H9 (cell line): ENCODE measurements around the gene CHCHD6. TPM values are rescaled to one million over a fixed set of nuclear protein-coding genes. Genes with fewer than 3 reads are reported as not detected.

ENCODE experiments used
- DNase-seq: peaks from one replicate; pipeline ENCODE4 v3.0.0-alpha.2; 2017
- H2AFZ ChIP-seq: one replicate; pipeline ENCODE4 v1.6.1; 2013; ENCODE audit warnings: mild to moderate bottlenecking, low read length, control low read depth, moderate library complexity
- H2AK5ac ChIP-seq: 2 replicates; pipeline ENCODE4 v1.6.1; 2013; ENCODE audit warnings: low read length, control low read depth, mixed read lengths; ENCODE audit not compliant: insufficient read length
- H2BK120ac ChIP-seq: one replicate; pipeline ENCODE4 v1.6.1; 2013; ENCODE audit warnings: low read depth, mild to moderate bottlenecking, low read length, control low read depth, inconsistent platforms; ENCODE audit not compliant: poor library complexity, severe bottlenecking
- H2BK12ac ChIP-seq: 2 replicates; pipeline ENCODE4 v1.6.1; 2013; ENCODE audit warnings: low read length, control low read depth, mixed read lengths, low read depth; ENCODE audit not compliant: insufficient read length
- H2BK15ac ChIP-seq: 2 replicates; pipeline ENCODE4 v1.6.1; 2013; ENCODE audit warnings: low read depth, low read length, control low read depth
- H2BK20ac ChIP-seq: one replicate; pipeline ENCODE4 v1.6.1; 2013; ENCODE audit warnings: low read depth, mild to moderate bottlenecking, low read length, control low read depth, inconsistent platforms; ENCODE audit not compliant: poor library complexity, severe bottlenecking
- H2BK5ac ChIP-seq: 2 replicates; pipeline ENCODE4 v1.6.1; 2013; ENCODE audit warnings: low read length, control low read depth, mixed read lengths; ENCODE audit not compliant: insufficient read length
- H3K14ac ChIP-seq: 2 replicates; pipeline ENCODE4 v1.6.1; 2013; ENCODE audit warnings: low read length, control low read depth; ENCODE audit not compliant: insufficient read depth
- H3K18ac ChIP-seq: 2 replicates; pipeline ENCODE4 v1.6.1; 2013; ENCODE audit warnings: low read depth, mild to moderate bottlenecking, mixed read lengths, low read length, control low read depth; ENCODE audit not compliant: insufficient read length
- H3K23ac ChIP-seq: 2 replicates; pipeline ENCODE4 v1.6.1; 2013; ENCODE audit warnings: low read length, control low read depth, mixed read lengths, low read depth; ENCODE audit not compliant: insufficient read length
- H3K23me2 ChIP-seq: 2 replicates; pipeline ENCODE4 v1.6.1; 2013; ENCODE audit warnings: low read depth, mild to moderate bottlenecking, mixed read lengths, low read length, control low read depth; ENCODE audit not compliant: insufficient read length, poor library complexity, severe bottlenecking
- H3K27ac ChIP-seq: 2 replicates; pipeline ENCODE4 v1.5.1; 2013; ENCODE audit warnings: low read length, control low read depth, mixed read lengths, low read depth; ENCODE audit not compliant: insufficient read length
- H3K27me3 ChIP-seq: 2 replicates; pipeline ENCODE4 v1.6.1; 2013; ENCODE audit warnings: low read length, control low read depth, inconsistent platforms; ENCODE audit not compliant: insufficient read depth
- H3K4ac ChIP-seq: 2 replicates; pipeline ENCODE4 v1.6.1; 2013; ENCODE audit warnings: low read depth, mild to moderate bottlenecking, control low read depth, inconsistent platforms, low read length, moderate library complexity
- H3K4me1 ChIP-seq: 2 replicates; pipeline ENCODE4 v1.6.1; 2013; ENCODE audit warnings: low read length, control low read depth, inconsistent platforms; ENCODE audit not compliant: insufficient read depth
- H3K4me2 ChIP-seq: 2 replicates; pipeline ENCODE4 v1.6.1; 2013; ENCODE audit warnings: low read length, control low read depth, mixed read lengths; ENCODE audit not compliant: insufficient read length, insufficient read depth
- H3K56ac ChIP-seq: 2 replicates; pipeline ENCODE4 v1.6.1; 2013; ENCODE audit warnings: low read depth, mild to moderate bottlenecking, mixed read lengths, low read length, control low read depth; ENCODE audit not compliant: insufficient read length
- H3K79me1 ChIP-seq: 2 replicates; pipeline ENCODE4 v1.6.1; 2013; ENCODE audit warnings: low read depth, mild to moderate bottlenecking, moderate library complexity, low read length, control low read depth, inconsistent platforms; ENCODE audit not compliant: insufficient read depth, poor library complexity, severe bottlenecking
- H3K79me2 ChIP-seq: 2 replicates; pipeline ENCODE4 v1.6.1; 2013; ENCODE audit warnings: low read length, control low read depth, inconsistent platforms; ENCODE audit not compliant: insufficient read depth
- H3K9ac ChIP-seq: 2 replicates; pipeline ENCODE4 v1.6.1; 2013; ENCODE audit warnings: low read length, control low read depth, mixed read lengths; ENCODE audit not compliant: insufficient read length; ENCODE audit errors: extremely low read depth
- H3K9me3 ChIP-seq: one replicate; pipeline ENCODE4 v1.6.1; 2013; ENCODE audit warnings: low read depth, low read length, inconsistent platforms; ENCODE audit not compliant: control insufficient read depth
- H3T11ph ChIP-seq: one replicate; pipeline ENCODE4 v1.6.1; 2013; ENCODE audit warnings: mild to moderate bottlenecking, low read length, control low read depth, inconsistent platforms
- H4K20me1 ChIP-seq: one replicate; pipeline ENCODE4 v1.6.1; 2013; ENCODE audit not compliant: control insufficient read depth, insufficient read length, insufficient read depth
- H4K5ac ChIP-seq: 2 replicates; pipeline ENCODE4 v1.6.1; 2013; ENCODE audit warnings: low read depth, mild to moderate bottlenecking, mixed read lengths, low read length, control low read depth; ENCODE audit not compliant: insufficient read length
- H4K8ac ChIP-seq: replicated peaks from 2 replicates; pipeline ENCODE4 v1.6.1; 2013; ENCODE audit warnings: low read length, control low read depth, mixed read lengths, low read depth; ENCODE audit not compliant: insufficient read length
- H4K91ac ChIP-seq: 2 replicates; pipeline ENCODE4 v1.6.1; 2013; ENCODE audit warnings: low read depth, mild to moderate bottlenecking, moderate library complexity, mixed read lengths, low read length, control low read depth; ENCODE audit not compliant: insufficient read length
- H3K27ac Mint-ChIP-seq, 3 experiments: 2 replicates in 2 of 3; 3 replicates in 1 of 3; pipeline ENCODE4 v1.8.0; 2020 to 2021; ENCODE audit warnings: mixed read lengths in 3 of 3, mild to moderate bottlenecking in 1 of 3, moderate library complexity in 1 of 3
- H3K27me3 Mint-ChIP-seq: 2 replicates; pipeline ENCODE4 v1.8.0; 2021; ENCODE audit warnings: low read depth, mild to moderate bottlenecking, moderate library complexity, mixed read lengths
- H3K36me3 Mint-ChIP-seq, 3 experiments: 2 replicates in 2 of 3; 3 replicates in 1 of 3; pipeline ENCODE4 v1.8.0; 2020 to 2021; ENCODE audit warnings: low read depth in 3 of 3, mixed read lengths in 3 of 3; ENCODE audit not compliant: insufficient read depth in 1 of 3
- H3K4me1 Mint-ChIP-seq, 2 experiments: 2 replicates each; pipeline ENCODE4 v1.8.0; 2020; ENCODE audit warnings: mixed read lengths in 2 of 2
- H3K4me3 Mint-ChIP-seq, 2 experiments: 2 replicates in 1 of 2; 3 replicates in 1 of 2; pipeline ENCODE4 v1.8.0; 2020 to 2021; ENCODE audit warnings: mild to moderate bottlenecking in 2 of 2, mixed read lengths in 2 of 2, moderate library complexity in 1 of 2
- H3K9me3 Mint-ChIP-seq, 2 experiments: 2 replicates in 1 of 2; 3 replicates in 1 of 2; pipeline ENCODE4 v1.8.0; 2020; ENCODE audit warnings: mild to moderate bottlenecking in 2 of 2, mixed read lengths in 2 of 2, moderate library complexity in 1 of 2
- CTCF ChIP-seq: fragments of 200-600 bp; sonication (generic); conservative IDR thresholded peaks from 3 replicates; pipeline ENCODE4 v1.8.0; 2021; ENCODE audit warnings: antibody characterized with exemption, mild to moderate bottlenecking
- WGBS: extraction: QIAGEN DNeasy Blood & Tissue Kit; methylation state at CpG from one replicate; pipeline ENCODE4 v1.1.7; 2013; ENCODE audit warnings: missing lambda C conversion rate, low lambda C conversion rate, mixed read lengths; ENCODE audit not compliant: insufficient read length; ENCODE audit errors: extremely low coverage; 5-methylcytosine and 5-hydroxymethylcytosine counted together
- total RNA-seq: library from RNA; stranded (reverse); gene quantifications from 2 replicates; pipeline ENCODE4 v1.2.1, GENCODE V29; 2021

The CHCHD6 gene
- total RNA-seq, 1 experiment from 2014 or later: 34.2 TPM

- Histone ChIP-seq H3K9me3 (no peaks in the 10 kb centered on the region), H2BK15ac (no peak overlapping the region), H4K5ac (no peak overlapping the region), H4K8ac (no peak overlapping the region), H3K4ac (no peak overlapping the region), H3K4me1 (no peaks in the 10 kb centered on the region), H4K91ac (no peak overlapping the region), H3K9ac (no peak overlapping the region), H4K20me1 (no peaks in the 10 kb centered on the region), H3K56ac (no peak overlapping the region), H2BK20ac (no peak overlapping the region), H2BK12ac (no peak overlapping the region), H3K23me2 (no peaks in the 10 kb centered on the region), H3K79me2 (no peaks in the 10 kb centered on the region), H3K23ac (no peak overlapping the region), H3K79me1 (no peaks in the 10 kb centered on the region), H3K18ac (no peak overlapping the region), H3K27me3 (no peaks in the 10 kb centered on the region), H2AFZ (no peak overlapping the region), H2AK5ac (no peak overlapping the region), H3K27ac (no peak overlapping the region), H2BK120ac (no peak overlapping the region), H2BK5ac (no peak overlapping the region), H3K14ac (no peak overlapping the region), H3T11ph (no peak overlapping the region), H3K4me2 (no peak overlapping the region)
- H3K9me3 Mint-ChIP-seq: no peaks in the 10 kb centered on the region; a peak in 1 of 5 replicates
- no peak for TF ChIP-seq CTCF
- peaks cover 10 to 17% of the 10 kb centered on the region in 2 experiments for H3K4me1 Mint-ChIP-seq
- H3K27ac Mint-ChIP-seq: peak overlapping the region in 1 of 3 experiments; percentile 9; a peak in 1 of 7 replicates
- no peak for DNase-seq
- WGBS: no CpG with 5 or more reads among the region's 2 CpGs
- H3K27me3 Mint-ChIP-seq: peaks cover 11% of the 10 kb centered on the region
- no peaks in the 10 kb centered on the region; a peak in 1 of 7 replicates for H3K36me3 Mint-ChIP-seq
- no peak overlapping the region for H3K4me3 Mint-ChIP-seq
Observed at GRCh38 chr3:126685493-126685892, 18.5 kb upstream of the CHCHD6 start.
